Midbrain (tissue), 1 donor: Measurements from ENCODE around the gene EDAR.

Source experiments
- DNase-seq: peaks from one replicate; lab custom pipeline; 2025; lab: John Stamatoyannopoulos, UW

The EDAR gene

GRCh38 chr2:109001201-109001600, 12.2 kb upstream of the EDAR start:
- no peak for DNase-seq

GRCh38 chr2:109000738-109001137, 11.7 kb upstream of the EDAR start:
- DNase-seq, result no peak

- DNase-seq, result no peak
Measured at GRCh38 chr2:108998911-108999310, 9.9 kb upstream of the EDAR start.

- DNase-seq, result no peak
Measured at GRCh38 chr2:108994178-108994577, 5.2 kb upstream of the EDAR start.

GRCh38 chr2:108993095-108993937, 4.3 kb upstream of the EDAR start:
- DNase-seq, result no peak

- DNase-seq, result no peak
Measured at GRCh38 chr2:108988076-108988795, 784 bp downstream of the EDAR start.

- DNase-seq, result no peak
Measured at GRCh38 chr2:108986916-108987510, 2.0 kb downstream of the EDAR start.

GRCh38 chr2:108983610-108984009, 5.4 kb downstream of the EDAR start:
- DNase-seq, result no peak

GRCh38 chr2:108983061-108983460, 6.0 kb downstream of the EDAR start:
- no peak for DNase-seq

GRCh38 chr2:108982259-108982679, 6.8 kb downstream of the EDAR start:
- no peak for DNase-seq

- DNase-seq, result no peak
Measured at GRCh38 chr2:108981846-108982245, 7.2 kb downstream of the EDAR start.

- no peak for DNase-seq
Measured at GRCh38 chr2:108980076-108980475, 8.9 kb downstream of the EDAR start.

GRCh38 chr2:108979461-108979860, 9.6 kb downstream of the EDAR start:
- DNase-seq, result no peak

- no peak for DNase-seq
Measured at GRCh38 chr2:108978709-108979111, 10.3 kb downstream of the EDAR start.

GRCh38 chr2:108975613-108976435, 13.2 kb downstream of the EDAR start:
- DNase-seq, result no peak

- no peak for DNase-seq
Measured at GRCh38 chr2:108974674-108975073, 14.3 kb downstream of the EDAR start.

- no peak for DNase-seq
Measured at GRCh38 chr2:108972663-108973062, 16.4 kb downstream of the EDAR start.

- no peak for DNase-seq
Measured at GRCh38 chr2:108971661-108972566, 17.1 kb downstream of the EDAR start.

GRCh38 chr2:108970369-108970768, 18.7 kb downstream of the EDAR start:
- DNase-seq, result no peak

- DNase-seq, result no peak
Measured at GRCh38 chr2:108969856-108970255, 19.2 kb downstream of the EDAR start.

GRCh38 chr2:108968619-108969018, 20.4 kb downstream of the EDAR start:
- DNase-seq, result no peak
